Measurements from ENCODE around the gene PDCD7. TPM values are rescaled to one million over a fixed set of nuclear protein-coding genes. Genes with fewer than 3 reads are reported as not detected.
"Not testable (repeated sequence)": the region's sequence is repeated elsewhere in the genome, so short reads cannot be mapped to it uniquely, and the experiment has no call there.

The PDCD7 gene
- 10 to 100 TPM; 12.1 to 20.8 (median 16.6) TPM for total RNA-seq

- H3K9me3 ChIP-seq = no peaks in the 10 kb centered on the region
- peaks cover 2 to 25% (median 3%) of the 10 kb centered on the region in 3 donors for H3K36me3 ChIP-seq
- 1% methylated on average over 21 to 27 of the region's 45 CpGs for WGBS, 2 donors
- H3K27ac ChIP-seq = peak within 1 kb of the TSS; percentile 87 to 94 (median 92)
- H3K4me1 ChIP-seq = peaks cover 16 to 48% (median 24%) of the 10 kb centered on the region in 3 donors
- H3K27me3 ChIP-seq = no peaks in the 10 kb centered on the region
- peak within 1 kb of the TSS; percentile 67 to 91 (median 88) for H3K4me3 ChIP-seq
- DNase-seq = peak; percentile 37
- TF ChIP-seq CTCF (IDR thresholded peaks at IDR 0.05) (peak in 1 of 6 experiments; percentile 7), POLR2A (IDR thresholded peaks at IDR 0.05) (peak in 2 of 4 donors; percentile 69 to 72)
- intact Hi-C loops (cut with DNase I) = no loop called here
Observed at GRCh38 chr15:65133548-65134200, at the start of gene PDCD7. PDCD7 (minus strand) TSS chr15:65133808; CDS start chr15:65133781, 27 bp downstream.

- peak overlapping the region in 2 of 4 donors; percentile 6 to 94 for H3K27ac ChIP-seq
- H3K36me3 ChIP-seq = peaks cover 0 to 39% (median 0%) of the 10 kb centered on the region in 3 donors
- no peaks in the 10 kb centered on the region for H3K9me3 ChIP-seq
- peaks cover 7 to 71% (median 33%) of the 10 kb centered on the region in 3 donors for H3K4me1 ChIP-seq
- no peaks in the 10 kb centered on the region for H3K27me3 ChIP-seq
- no peak for DNase-seq
- TF ChIP-seq CTCF (IDR thresholded peaks at IDR 0.05) (no peak), POLR2A (IDR thresholded peaks at IDR 0.05) (no peak)
- intact Hi-C loops (cut with DNase I) = no loop called here
- 63 to 74% methylated on average over 4 of the region's 4 CpGs for WGBS, 2 donors
- H3K4me3 ChIP-seq = peak overlapping the region in 2 of 4 donors; percentile 76 to 79
Observed at GRCh38 chr15:65182538-65182937, 48.9 kb upstream of the PDCD7 start.

- H3K27ac ChIP-seq; DNase-seq; intact Hi-C loops (cut with DNase I); H3K9me3 ChIP-seq; H3K27me3 ChIP-seq; H3K4me3 ChIP-seq: not testable (repeated sequence)
- 86 to 88% methylated on average over 15 of the region's 15 CpGs for WGBS, 2 donors
- H3K4me1 ChIP-seq = peaks cover 7 to 73% (median 33%) of the 10 kb centered on the region in 3 donors
- peaks cover 0 to 47% (median 0%) of the 10 kb centered on the region in 3 donors for H3K36me3 ChIP-seq
Observed at GRCh38 chr15:65181582-65182353, 48.2 kb upstream of the PDCD7 start.

- intact Hi-C loops (cut with DNase I) = no loop called here
- Histone ChIP-seq H3K27me3 (no peaks in the 10 kb centered on the region), H3K9me3 (no peaks in the 10 kb centered on the region), H3K4me3 (no peak overlapping the region), H3K27ac (no peak overlapping the region), H3K36me3 (peaks cover 0 to 63% (median 9%) of the 10 kb centered on the region in 3 donors), H3K4me1 (peaks cover 7 to 65% (median 33%) of the 10 kb centered on the region in 3 donors)
- no peak for TF ChIP-seq CTCF (IDR thresholded peaks at IDR 0.05)
- no peak for TF ChIP-seq POLR2A (IDR thresholded peaks at IDR 0.05)
- DNase-seq = no peak
- 75 to 82% methylated on average over 3 of the region's 3 CpGs for WGBS, 2 donors
Observed at GRCh38 chr15:65180167-65180566, 46.6 kb upstream of the PDCD7 start.

GRCh38 chr15:65177901-65178300 lies 44.3 kb upstream of the PDCD7 start:
- DNase-seq = no peak
- peaks cover 2 to 59% (median 30%) of the 10 kb centered on the region in 3 donors for H3K4me1 ChIP-seq
- H3K4me3 ChIP-seq = no peak overlapping the region
- peak overlapping the region in 2 of 4 donors; percentile 4 to 59 for H3K27ac ChIP-seq
- peaks cover 0 to 86% (median 9%) of the 10 kb centered on the region in 3 donors for H3K36me3 ChIP-seq
- no peaks in the 10 kb centered on the region for H3K27me3 ChIP-seq
- intact Hi-C loops (cut with DNase I) = no loop called here
- TF ChIP-seq CTCF (IDR thresholded peaks at IDR 0.05) (no peak), POLR2A (IDR thresholded peaks at IDR 0.05) (no peak)
- H3K9me3 ChIP-seq = no peaks in the 10 kb centered on the region
- 0 to 14% methylated on average over 1 of the region's 1 CpG for WGBS, 2 donors
